SK-N-SH (cell line): Measurements from ENCODE around the gene BCL2A1. TPM values are rescaled to one million over a fixed set of nuclear protein-coding genes. Genes with fewer than 3 reads are reported as not detected.
"Not testable (repeated sequence)": the region's sequence is repeated elsewhere in the genome, so short reads cannot be mapped to it uniquely, and the experiment has no call there.

Source experiments
- CTCF ChIA-PET: fragments of 300-600, 350-600 bp; formaldehyde crosslinking; extraction: SDS; loops from one replicate; lab custom pipeline; 2021; lab: Yijun Ruan, JAX
- POLR2A ChIA-PET: fragments of 350-600 bp; sonication (Branson Sonifier 250); formaldehyde crosslinking; extraction: SDS; loops from one replicate; lab custom pipeline; 2020; ENCODE audit warnings: antibody characterized with exemption, inconsistent platforms; lab: Yijun Ruan, JAX
- DNase-seq: peaks from one replicate; pipeline ENCODE4 v3.0.0; 2012
- H2AFZ ChIP-seq: fragments of 200-600 bp; sonication (generic); 2 replicates; pipeline ENCODE4 v1.8.1; 2016; ENCODE audit warnings: antibody characterized with exemption, mild to moderate bottlenecking, low read depth
- H3F3A ChIP-seq: fragments of 200-600 bp; sonication (generic); replicated peaks from 2 replicates; pipeline ENCODE3; 2016; ENCODE audit warnings: antibody characterized with exemption, mild to moderate bottlenecking; ENCODE audit not compliant: insufficient read depth
- H3K27ac ChIP-seq, 2 experiments: fragments of 200-500 bp in 1 of 2; fragments of 200-600 bp in 1 of 2; sonication (Bioruptor generic) in 1 of 2; sonication (generic), shearing (Covaris generic) in 1 of 2; 2 replicates each; pipeline versions ENCODE4 v1.5.1 to v1.6.1; 2014 to 2016; ENCODE audit warnings: low read depth in 2 of 2, inconsistent platforms in 1 of 2, low read length in 1 of 2, mild to moderate bottlenecking in 1 of 2, mixed read lengths in 1 of 2
- H3K27me3 ChIP-seq: fragments of 200-600 bp; sonication (generic), shearing (Covaris generic); 2 replicates; pipeline ENCODE4 v1.6.1; 2016; ENCODE audit warnings: mixed run types; ENCODE audit not compliant: insufficient read depth
- H3K36me3 ChIP-seq, 2 experiments: fragments of 200-500 bp in 1 of 2; fragments of 200-600 bp in 1 of 2; sonication (Bioruptor generic) in 1 of 2; sonication (generic) in 1 of 2; replicated peaks in 1 of 2; 2 replicates each; pipeline versions ENCODE3 to v1.5.1; 2014 to 2016; ENCODE audit warnings: low read length in 1 of 2, mild to moderate bottlenecking in 1 of 2; ENCODE audit not compliant: insufficient read depth in 2 of 2, control insufficient read depth in 1 of 2
- H3K4me1 ChIP-seq, 2 experiments: fragments of 200-500 bp in 1 of 2; fragments of 200-600 bp in 1 of 2; sonication (Bioruptor generic) in 1 of 2; sonication (generic), shearing (Covaris generic) in 1 of 2; 2 replicates each; pipeline versions ENCODE4 v1.5.1 to v1.6.1; 2014 to 2016; ENCODE audit warnings: low read depth in 1 of 2, low read length in 1 of 2, mixed run types in 1 of 2; ENCODE audit not compliant: insufficient read depth in 2 of 2, control insufficient read depth in 1 of 2
- H3K4me2 ChIP-seq: fragments of 200-600 bp; sonication (generic), shearing (Covaris generic); 2 replicates; pipeline ENCODE4 v1.6.1; 2017; ENCODE audit warnings: mixed run types
- H3K4me3 ChIP-seq, 2 experiments: fragments of 200-500 bp in 1 of 2; fragments of 200-600 bp in 1 of 2; sonication (Bioruptor generic) in 1 of 2; sonication (generic), shearing (Covaris generic) in 1 of 2; 2 replicates each; pipeline versions ENCODE4 v1.5.1 to v1.8.1; 2014 to 2016; ENCODE audit warnings: low read depth in 2 of 2, inconsistent platforms in 1 of 2, low read length in 1 of 2, mild to moderate bottlenecking in 1 of 2, mixed read lengths in 1 of 2, moderate library complexity in 1 of 2
- H3K79me2 ChIP-seq: fragments of 200-600 bp; sonication (generic); 2 replicates; pipeline ENCODE4 v1.8.1; 2017; ENCODE audit warnings: mild to moderate bottlenecking; ENCODE audit not compliant: insufficient read depth
- H3K9ac ChIP-seq: fragments of 200-600 bp; sonication (generic); 2 replicates; pipeline ENCODE4 v1.6.1; 2017; ENCODE audit warnings: mixed run types
- H3K9me2 ChIP-seq: fragments of 200-600 bp; sonication (generic); 2 replicates; pipeline ENCODE4 v1.6.1; 2017; ENCODE audit warnings: mixed run types
- H3K9me3 ChIP-seq: fragments of 200-600 bp; sonication (generic); 2 replicates; pipeline ENCODE4 v1.6.1; 2017; ENCODE audit warnings: mixed run types, mild to moderate bottlenecking, moderate library complexity
- H4K20me1 ChIP-seq: fragments of 200-600 bp; sonication (generic); 2 replicates; pipeline ENCODE4 v1.6.1; 2017; ENCODE audit warnings: mild to moderate bottlenecking, mixed run types; ENCODE audit not compliant: insufficient read depth
- CHD2 ChIP-seq: fragments of 150-350 bp; IDR thresholded peaks from 2 replicates; pipeline ENCODE4 v1.6.1; 2018; ENCODE audit warnings: low read length; ENCODE audit not compliant: partially characterized antibody
- EP300 ChIP-seq, 2 experiments: IDR thresholded peaks; 2 replicates each; pipeline versions ENCODE4 v1.4.0 to v1.6.1; 2012; ENCODE audit warnings: borderline replicate concordance in 1 of 2, low read depth in 1 of 2, low read length in 1 of 2
- EZH2phosphoT487 ChIP-seq: fragments of 200-600 bp; sonication (generic); IDR thresholded peaks from 2 replicates; pipeline ENCODE4 v1.6.1; 2017; ENCODE audit warnings: low read depth, mixed run types, mild to moderate bottlenecking, antibody characterized with exemption, moderate library complexity, borderline replicate concordance
- FOSL2 ChIP-seq: IDR thresholded peaks from 2 replicates; pipeline ENCODE4 v1.4.0; 2012; ENCODE audit warnings: low read depth, mild to moderate bottlenecking, moderate library complexity, borderline replicate concordance
- FOXM1 ChIP-seq: IDR thresholded peaks from 2 replicates; pipeline ENCODE4 v1.4.0; 2012; ENCODE audit warnings: low read depth, mild to moderate bottlenecking
- GATA2 ChIP-seq: sonication (generic); formaldehyde crosslinking; IDR thresholded peaks from 2 replicates; pipeline ENCODE4 v1.5.0; 2020; ENCODE audit warnings: mild to moderate bottlenecking, missing genetic modification reagents
- JUND ChIP-seq: IDR thresholded peaks from 2 replicates; pipeline ENCODE4 v1.4.0; 2012
- MEF2A ChIP-seq: IDR thresholded peaks from 2 replicates; pipeline ENCODE4 v1.4.0; 2012; ENCODE audit warnings: low read depth, borderline replicate concordance
- RAD21 ChIP-seq: IDR thresholded peaks from 2 replicates; pipeline ENCODE4 v1.6.1; 2012; ENCODE audit warnings: mild to moderate bottlenecking, low read length
- RFX5 ChIP-seq: IDR thresholded peaks from 2 replicates; pipeline ENCODE4 v1.6.1; 2012; ENCODE audit warnings: mild to moderate bottlenecking, improper control_type of control experiment, low read length
- SIN3A ChIP-seq: IDR thresholded peaks from 2 replicates; pipeline ENCODE4 v1.6.1; 2012; ENCODE audit warnings: low read depth, mild to moderate bottlenecking, low read length, moderate library complexity, borderline replicate concordance
- SMC3 ChIP-seq: IDR thresholded peaks from 2 replicates; pipeline ENCODE4 v1.6.1; 2012; ENCODE audit warnings: low read depth, low read length, improper control_type of control experiment
- TAF1 ChIP-seq: IDR thresholded peaks from 2 replicates; pipeline ENCODE4 v1.6.1; 2012; ENCODE audit warnings: low read depth, mild to moderate bottlenecking, low read length, moderate library complexity, borderline replicate concordance
- TEAD4 ChIP-seq: IDR thresholded peaks from 2 replicates; pipeline ENCODE4 v1.4.0; 2012; ENCODE audit warnings: mild to moderate bottlenecking, borderline replicate concordance; ENCODE audit not compliant: insufficient read depth
- YY1 ChIP-seq: IDR thresholded peaks from 2 replicates; pipeline ENCODE4 v1.4.0; 2012; ENCODE audit warnings: low read depth, mild to moderate bottlenecking
- WGBS: methylation state at CpG from one replicate; pipeline ENCODE4 v1.1.6; 2017; ENCODE audit warnings: low lambda C conversion rate; 5-methylcytosine and 5-hydroxymethylcytosine counted together
- polyA plus RNA-seq, 3 experiments: library from polyadenylated mRNA; depleted of rRNA; stranded (reverse); fragments of >200 nt; gene quantifications; 2 replicates each; pipeline ENCODE4 v1.2.3, GENCODE V29; 2012
- TF ChIP-seq, protein P1 (sequence below): fragments of 150-350 bp; IDR thresholded peaks from 2 replicates; pipeline ENCODE4 v1.6.1; 2016; ENCODE audit warnings: mild to moderate bottlenecking, low read depth, low read length
- TF ChIP-seq, protein P2 (sequence below): IDR thresholded peaks from 2 replicates; pipeline ENCODE4 v1.4.0; 2012; ENCODE audit warnings: low read depth

BCL2A1 gene
- polyA plus RNA-seq, 1 of the 3 experiments (the other 2 are of a cell fraction) = 0.08 TPM

DNA sequence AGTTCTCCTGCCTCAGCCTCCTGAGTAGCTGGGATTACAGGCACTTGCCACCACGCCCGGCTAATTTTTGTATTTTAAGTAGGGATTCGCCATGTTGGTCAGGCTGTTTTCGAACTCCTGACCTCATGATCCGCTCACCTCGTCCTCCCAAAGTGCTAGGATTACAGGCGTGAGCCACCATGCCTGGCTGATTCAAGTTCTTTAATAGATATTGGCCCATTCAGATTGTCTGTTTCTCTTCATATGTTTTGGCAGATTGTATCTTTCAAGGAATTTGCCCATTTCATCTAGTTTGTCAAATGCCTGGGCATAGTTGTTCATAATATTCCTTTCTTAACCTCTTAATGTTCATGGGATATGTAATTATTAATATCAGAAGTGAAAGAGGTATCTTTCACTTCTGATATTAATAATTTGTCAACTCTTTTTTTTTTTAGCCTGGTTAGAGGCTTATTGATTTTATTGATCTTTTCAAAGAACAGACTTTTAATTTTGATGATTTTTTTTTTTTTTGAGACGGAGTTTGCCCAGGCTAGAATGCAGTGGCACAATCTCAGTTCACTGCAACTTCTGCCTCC is 48.3 kb upstream of the BCL2A1 start:
- TF ChIP-seq FOXM1 = no peak
- TF ChIP-seq JUND = no peak
- no peak for TF ChIP-seq SMC3
- TF ChIP-seq FOSL2 = no peak
- no peak for TF ChIP-seq TEAD4
- TF ChIP-seq YY1 = no peak
- no peak for TF ChIP-seq RFX5
- no peak for TF ChIP-seq EZH2phosphoT487
- TF ChIP-seq, protein P1, sequence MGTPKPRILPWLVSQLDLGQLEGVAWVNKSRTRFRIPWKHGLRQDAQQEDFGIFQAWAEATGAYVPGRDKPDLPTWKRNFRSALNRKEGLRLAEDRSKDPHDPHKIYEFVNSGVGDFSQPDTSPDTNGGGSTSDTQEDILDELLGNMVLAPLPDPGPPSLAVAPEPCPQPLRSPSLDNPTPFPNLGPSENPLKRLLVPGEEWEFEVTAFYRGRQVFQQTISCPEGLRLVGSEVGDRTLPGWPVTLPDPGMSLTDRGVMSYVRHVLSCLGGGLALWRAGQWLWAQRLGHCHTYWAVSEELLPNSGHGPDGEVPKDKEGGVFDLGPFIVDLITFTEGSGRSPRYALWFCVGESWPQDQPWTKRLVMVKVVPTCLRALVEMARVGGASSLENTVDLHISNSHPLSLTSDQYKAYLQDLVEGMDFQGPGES = no peak
- TF ChIP-seq MEF2A = no peak
- no peak for TF ChIP-seq GATA2 (CRISPR knock-in tag)
- TF ChIP-seq TAF1 = no peak
- TF ChIP-seq, protein P2, sequence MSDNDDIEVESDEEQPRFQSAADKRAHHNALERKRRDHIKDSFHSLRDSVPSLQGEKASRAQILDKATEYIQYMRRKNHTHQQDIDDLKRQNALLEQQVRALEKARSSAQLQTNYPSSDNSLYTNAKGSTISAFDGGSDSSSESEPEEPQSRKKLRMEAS = no peak
- no peak for TF ChIP-seq RAD21
- TF ChIP-seq CHD2 = no peak
- no peak for TF ChIP-seq EP300 (IDR thresholded peaks at IDR 0.05; ENCODE audit: borderline replicate concordance in 1 of 2, low read depth in 1 of 2, low read length in 1 of 2)
- TF ChIP-seq SIN3A = no peak
- CTCF ChIA-PET = no interaction called here
- H3F3A ChIP-seq = no peaks in the 10 kb centered on the region

DNA sequence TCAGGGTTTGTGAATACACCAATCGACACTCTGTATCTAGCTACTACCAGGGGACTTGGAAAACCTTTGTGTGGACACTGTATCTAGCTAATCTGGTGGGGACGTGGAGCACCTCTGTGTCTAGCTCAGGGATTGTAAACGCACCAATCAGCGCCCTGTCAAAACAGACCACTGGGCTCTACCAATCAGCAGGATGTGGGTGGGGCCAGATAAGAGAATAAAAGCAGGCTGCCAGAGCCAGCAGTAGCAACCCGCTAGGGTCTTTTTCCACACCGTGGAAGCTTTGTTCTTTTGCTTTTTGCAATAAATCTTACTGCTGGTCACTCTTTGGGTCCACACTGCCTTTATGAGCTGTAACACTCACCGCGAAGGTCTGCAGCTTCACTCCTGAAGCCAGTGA is 46.1 kb upstream of the BCL2A1 start:
- POLR2A ChIA-PET, H3K27ac ChIP-seq, H3K9ac ChIP-seq, H3K4me2 ChIP-seq, H3K27me3 ChIP-seq, H3K4me3 ChIP-seq, DNase-seq, H2AFZ ChIP-seq, H3K79me2 ChIP-seq, H3K9me3 ChIP-seq, H3F3A ChIP-seq, H3K4me1 ChIP-seq, H3K9me2 ChIP-seq, H3K36me3 ChIP-seq, H4K20me1 ChIP-seq: not testable (repeated sequence)
- CTCF ChIA-PET = interaction anchor here (1.5 kb wide), 1 partner anchor 24 kb away, joined by 5 read pairs; no protein-coding TSS in a partner anchor
- 73% methylated on average over 4 of the region's 8 CpGs for WGBS

More for the DNA sequence above, 48.3 kb upstream of the BCL2A1 start:
- Histone ChIP-seq H3K27ac (no peak overlapping the region), H2AFZ (no peak overlapping the region), H3K27me3 (no peaks in the 10 kb centered on the region; the same call in 1 of the 2 replicates), H3K9ac (no peak overlapping the region), H3K36me3 (no peaks in the 10 kb centered on the region), H3K9me3 (no peaks in the 10 kb centered on the region), H3K4me1 (no peaks in the 10 kb centered on the region), H4K20me1 (no peaks in the 10 kb centered on the region), H3K9me2 (no peaks in the 10 kb centered on the region), H3K4me3 (no peak overlapping the region), H3K4me2 (no peak overlapping the region), H3K79me2 (no peaks in the 10 kb centered on the region)
- POLR2A ChIA-PET = no interaction called here
- DNase-seq = no peak
- 80% methylated on average over 8 of the region's 8 CpGs for WGBS

DNA sequence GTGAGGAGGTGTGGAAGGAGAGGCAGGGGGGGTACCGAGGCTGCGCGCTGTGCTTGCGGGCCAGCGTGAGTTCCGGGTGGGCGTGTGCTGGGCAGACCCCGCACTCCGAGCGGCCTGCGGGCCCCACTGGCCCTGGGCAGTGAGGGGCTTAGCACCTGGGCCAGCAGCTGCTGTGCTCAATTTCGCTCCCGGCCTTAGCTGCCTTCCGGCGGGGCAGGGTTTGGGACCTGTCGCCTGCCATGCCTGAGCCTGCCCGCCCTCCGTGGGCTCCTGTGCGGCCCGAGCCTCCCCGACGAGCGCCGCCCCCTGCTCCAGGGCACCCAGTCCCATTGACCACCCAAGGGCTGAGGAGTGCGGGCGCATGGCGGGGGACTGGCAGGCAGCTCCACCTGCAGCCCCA is 45.5 kb upstream of the BCL2A1 start:
- H3K4me3 ChIP-seq, H3K9me2 ChIP-seq, H3K27ac ChIP-seq, H4K20me1 ChIP-seq, H3K36me3 ChIP-seq, H3K79me2 ChIP-seq, H2AFZ ChIP-seq, H3K27me3 ChIP-seq, H3F3A ChIP-seq, H3K9me3 ChIP-seq, H3K9ac ChIP-seq, H3K4me1 ChIP-seq, POLR2A ChIA-PET, H3K4me2 ChIP-seq, CTCF ChIA-PET, DNase-seq: not testable (repeated sequence)
- 96% methylated on average over 11 of the region's 27 CpGs for WGBS
